Nephron progenitor cell (in vitro differentiated cells): ENCODE results near the gene RELL1.
A peak's percentile ranks its signal among the peaks of the same experiment; 100 is the strongest.

Experiments
- DNase-seq: peaks from one replicate; pipeline ENCODE4 v3.0.0; 2021
- H3K27ac Mint-ChIP-seq: 2 replicates; pipeline ENCODE4 v1.8.0; 2021; ENCODE audit warnings: mild to moderate bottlenecking, moderate library complexity, mixed read lengths
- H3K27me3 Mint-ChIP-seq: 2 replicates; pipeline ENCODE4 v1.8.0; 2021; ENCODE audit warnings: mild to moderate bottlenecking, low read depth, mixed read lengths; ENCODE audit not compliant: poor library complexity
- H3K36me3 Mint-ChIP-seq: 2 replicates; pipeline ENCODE4 v1.8.0; 2021; ENCODE audit warnings: low read depth, mixed read lengths
- H3K4me1 Mint-ChIP-seq: 2 replicates; pipeline ENCODE4 v1.8.0; 2021; ENCODE audit warnings: mixed read lengths
- H3K4me3 Mint-ChIP-seq: 2 replicates; pipeline ENCODE4 v1.8.0; 2021; ENCODE audit warnings: mild to moderate bottlenecking, moderate library complexity, mixed read lengths
- H3K9me3 Mint-ChIP-seq: 2 replicates; pipeline ENCODE4 v1.8.0; 2021; ENCODE audit warnings: mild to moderate bottlenecking, moderate library complexity, mixed read lengths
- TF ChIP-seq, protein P1 (sequence below): fragments of 200-600 bp; sonication (generic); IDR thresholded peaks from 2 replicates; pipeline ENCODE4 v1.5.0; 2021; ENCODE audit warnings: antibody characterized with exemption

The RELL1 gene

DNA sequence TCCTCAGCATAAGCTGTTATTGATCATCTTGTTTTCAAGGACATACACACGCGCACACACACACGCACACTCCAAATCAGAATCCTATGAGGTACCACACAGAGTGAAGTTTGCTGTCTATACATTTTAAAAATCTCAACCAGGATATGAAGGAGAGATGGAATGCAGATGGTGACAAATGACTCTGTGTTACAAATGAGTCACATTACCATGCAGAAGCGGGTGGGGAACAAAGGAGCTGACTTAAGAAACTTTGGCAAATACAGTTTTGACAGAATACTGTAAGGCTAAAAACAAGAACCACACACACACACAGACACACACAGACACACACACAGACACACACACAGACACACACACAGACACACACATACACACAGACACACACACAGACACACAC is 81.7 kb downstream of the RELL1 start:
- no peak overlapping the region for H3K4me3 Mint-ChIP-seq
- peaks cover 13% of the 10 kb centered on the region for H3K4me1 Mint-ChIP-seq
- H3K27ac Mint-ChIP-seq, result peak overlapping the region; percentile 8
- peaks cover 20% of the 10 kb centered on the region for H3K36me3 Mint-ChIP-seq
- no peak for DNase-seq
- H3K27me3 Mint-ChIP-seq, result peaks cover 4% of the 10 kb centered on the region
- TF ChIP-seq, protein P1, sequence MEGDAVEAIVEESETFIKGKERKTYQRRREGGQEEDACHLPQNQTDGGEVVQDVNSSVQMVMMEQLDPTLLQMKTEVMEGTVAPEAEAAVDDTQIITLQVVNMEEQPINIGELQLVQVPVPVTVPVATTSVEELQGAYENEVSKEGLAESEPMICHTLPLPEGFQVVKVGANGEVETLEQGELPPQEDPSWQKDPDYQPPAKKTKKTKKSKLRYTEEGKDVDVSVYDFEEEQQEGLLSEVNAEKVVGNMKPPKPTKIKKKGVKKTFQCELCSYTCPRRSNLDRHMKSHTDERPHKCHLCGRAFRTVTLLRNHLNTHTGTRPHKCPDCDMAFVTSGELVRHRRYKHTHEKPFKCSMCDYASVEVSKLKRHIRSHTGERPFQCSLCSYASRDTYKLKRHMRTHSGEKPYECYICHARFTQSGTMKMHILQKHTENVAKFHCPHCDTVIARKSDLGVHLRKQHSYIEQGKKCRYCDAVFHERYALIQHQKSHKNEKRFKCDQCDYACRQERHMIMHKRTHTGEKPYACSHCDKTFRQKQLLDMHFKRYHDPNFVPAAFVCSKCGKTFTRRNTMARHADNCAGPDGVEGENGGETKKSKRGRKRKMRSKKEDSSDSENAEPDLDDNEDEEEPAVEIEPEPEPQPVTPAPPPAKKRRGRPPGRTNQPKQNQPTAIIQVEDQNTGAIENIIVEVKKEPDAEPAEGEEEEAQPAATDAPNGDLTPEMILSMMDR, result no peak
- H3K9me3 Mint-ChIP-seq, result peaks cover 18% of the 10 kb centered on the region

DNA sequence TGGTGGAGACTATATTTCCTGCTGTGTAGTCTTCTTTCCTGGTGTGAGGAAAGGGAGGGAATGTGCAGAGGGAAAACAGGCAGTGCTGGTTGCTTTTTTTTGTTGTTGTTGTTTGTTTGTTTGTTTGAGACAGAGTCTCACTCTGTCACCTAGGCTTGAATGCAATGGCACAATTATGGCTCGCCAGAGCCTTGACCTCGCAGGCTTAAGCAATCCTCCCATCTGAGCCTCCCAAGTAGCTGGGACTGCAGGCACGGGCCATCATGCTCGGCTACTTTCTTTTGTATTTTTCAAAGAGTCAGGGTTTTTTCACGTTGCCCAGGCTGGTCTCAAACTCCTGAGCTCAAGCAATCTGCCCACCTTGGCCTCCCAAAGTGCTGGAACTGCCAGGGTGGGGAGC is 82.5 kb downstream of the RELL1 start:
- Mint-ChIP-seq H3K4me1 (peaks cover 13% of the 10 kb centered on the region), H3K36me3 (peaks cover 13% of the 10 kb centered on the region), H3K27me3 (peaks cover 4% of the 10 kb centered on the region), H3K9me3 (peaks cover 11% of the 10 kb centered on the region), H3K27ac (no peak overlapping the region), H3K4me3 (no peak overlapping the region)
- TF ChIP-seq, protein P1, result no peak
- no peak for DNase-seq

DNA sequence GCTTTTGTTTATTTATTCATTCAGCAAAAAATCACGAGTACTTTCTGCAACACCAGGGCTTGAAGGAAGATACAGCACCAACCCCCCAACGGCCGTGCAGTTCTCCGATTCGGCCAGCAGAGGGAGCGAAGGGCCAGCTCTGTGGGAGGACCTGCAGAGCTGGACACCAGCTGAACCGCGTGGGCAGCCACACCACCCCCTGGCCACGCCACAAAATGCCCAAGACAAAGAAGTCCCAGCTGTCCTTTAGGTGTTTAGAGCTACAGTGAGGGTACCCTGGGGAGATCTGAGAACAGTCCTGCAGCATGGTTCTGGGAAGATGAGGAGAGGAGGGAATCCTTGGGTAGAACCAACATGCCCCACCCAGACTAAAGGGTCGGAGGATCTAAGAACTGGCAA is 83.1 kb downstream of the RELL1 start:
- H3K4me3 Mint-ChIP-seq, result no peak overlapping the region
- peaks cover 4% of the 10 kb centered on the region for H3K27me3 Mint-ChIP-seq
- DNase-seq, result peak; percentile 90
- H3K4me1 Mint-ChIP-seq, result peaks cover 13% of the 10 kb centered on the region
- TF ChIP-seq, protein P1, result peak; percentile 96
- peaks cover 8% of the 10 kb centered on the region for H3K36me3 Mint-ChIP-seq
- peaks cover 6% of the 10 kb centered on the region for H3K9me3 Mint-ChIP-seq
- no peak overlapping the region for H3K27ac Mint-ChIP-seq

DNA sequence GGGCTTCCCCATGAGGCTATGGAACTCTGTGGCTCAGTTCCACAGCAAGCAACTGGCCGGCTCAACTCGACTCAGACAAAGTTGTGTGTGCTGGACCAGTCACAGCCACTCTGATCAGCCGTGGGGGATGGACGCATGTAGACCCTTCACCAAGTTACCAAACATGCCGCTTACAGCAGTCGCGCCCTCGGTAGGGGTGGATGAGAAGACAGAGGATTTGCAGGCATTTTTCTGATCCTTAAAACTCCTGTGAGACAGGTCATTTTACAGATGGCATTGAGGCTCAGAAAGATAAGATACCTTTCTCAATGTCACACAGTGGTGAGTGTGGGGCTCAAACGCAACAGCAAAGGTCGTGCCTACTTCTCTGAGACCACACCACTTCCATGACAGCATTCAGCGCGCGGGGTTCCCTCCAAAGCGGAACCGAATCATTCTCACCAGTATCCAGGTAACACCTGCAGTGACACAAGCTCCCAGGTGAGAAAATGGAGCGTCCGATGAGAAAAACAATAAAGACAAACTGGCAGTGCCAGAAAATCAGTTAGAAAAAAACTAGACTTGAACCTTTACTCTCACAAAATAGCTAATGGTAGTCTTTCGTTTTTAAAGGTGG is 83.6 kb downstream of the RELL1 start:
- Mint-ChIP-seq H3K9me3 (peaks cover 4% of the 10 kb centered on the region), H3K4me1 (peaks cover 13% of the 10 kb centered on the region), H3K27me3 (peaks cover 4% of the 10 kb centered on the region), H3K36me3 (peaks cover 5% of the 10 kb centered on the region), H3K27ac (no peak overlapping the region), H3K4me3 (no peak overlapping the region)
- TF ChIP-seq, protein P1, result no peak
- DNase-seq, result no peak

DNA sequence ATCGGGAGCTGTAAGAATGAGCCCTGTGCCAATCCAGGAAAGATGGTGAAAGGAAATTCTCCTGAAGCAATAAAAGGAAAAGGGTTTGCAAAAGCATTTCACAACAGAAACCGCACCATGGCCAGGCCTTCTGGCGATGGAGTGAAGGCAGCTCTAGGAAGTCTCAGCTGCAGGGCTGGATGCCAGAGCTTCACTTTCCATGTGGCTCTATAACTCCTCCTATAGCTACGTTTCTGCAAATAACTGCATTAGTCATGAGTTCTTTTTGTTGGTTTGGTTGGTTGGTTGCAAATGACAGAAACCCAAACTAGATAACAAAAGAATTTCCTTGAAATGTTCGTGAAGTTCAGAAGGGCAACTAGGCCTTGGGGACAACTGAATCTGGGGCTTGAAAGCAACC is 84.6 kb downstream of the RELL1 start:
- no peaks in the 10 kb centered on the region for H3K36me3 Mint-ChIP-seq
- peaks cover 4% of the 10 kb centered on the region for H3K27me3 Mint-ChIP-seq
- H3K4me1 Mint-ChIP-seq, result peaks cover 13% of the 10 kb centered on the region
- DNase-seq, result no peak
- TF ChIP-seq, protein P1, result no peak
- H3K9me3 Mint-ChIP-seq, result no peaks in the 10 kb centered on the region
- no peak overlapping the region for H3K4me3 Mint-ChIP-seq
- no peak overlapping the region for H3K27ac Mint-ChIP-seq

DNA sequence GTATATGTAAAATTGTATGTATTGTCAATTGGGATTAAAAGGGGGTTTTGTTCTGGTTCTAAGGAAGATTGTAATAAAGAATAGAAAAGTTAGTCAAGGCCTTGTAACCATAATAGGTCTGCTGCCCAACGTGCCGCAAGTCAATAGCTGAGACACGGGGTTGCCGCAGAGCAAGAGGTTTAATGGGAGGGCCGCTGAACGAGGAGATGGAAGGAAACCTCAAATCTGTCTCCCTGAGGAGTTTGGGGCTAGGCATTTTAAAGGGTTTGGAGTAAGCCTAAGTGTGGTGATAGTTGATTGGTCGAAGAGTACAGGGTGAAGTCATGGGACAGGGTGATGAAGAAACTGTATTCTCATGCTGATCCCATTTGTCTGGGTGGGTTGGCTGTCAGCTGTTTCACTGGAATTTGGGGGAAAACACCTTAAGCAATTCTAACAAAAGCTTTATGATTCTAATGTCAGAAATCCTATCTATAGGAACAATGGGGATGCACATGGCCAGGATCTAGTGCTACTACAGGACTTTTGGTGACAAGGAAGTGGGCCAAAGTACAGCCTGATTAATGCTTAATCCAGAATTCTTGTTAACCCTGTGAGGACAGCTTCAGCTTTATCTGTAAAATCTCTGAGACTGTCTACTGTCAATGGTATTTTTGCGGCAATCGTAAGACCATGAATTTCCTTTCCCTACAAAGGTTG is 86.9 kb downstream of the RELL1 start:
- H3K9me3 Mint-ChIP-seq, result no peaks in the 10 kb centered on the region
- no peak overlapping the region for H3K27ac Mint-ChIP-seq

More for the DNA sequence above, 86.9 kb downstream of the RELL1 start:
- no peaks in the 10 kb centered on the region for H3K36me3 Mint-ChIP-seq
- no peaks in the 10 kb centered on the region for H3K27me3 Mint-ChIP-seq
- H3K4me3 Mint-ChIP-seq, result no peak overlapping the region
- TF ChIP-seq, protein P1, result no peak
- peaks cover 13% of the 10 kb centered on the region for H3K4me1 Mint-ChIP-seq
- DNase-seq, result no peak
